HG03135 (cell line): Measurements from ENCODE around the gene AACS.
"Not testable (repeated sequence)": the region's sequence is repeated elsewhere in the genome, so short reads cannot be mapped to it uniquely, and the experiment has no call there.

Experiments used
- ATAC-seq: cut with Tn5 transposase; IDR thresholded peaks from one replicate; pipeline ENCODE4 v1.9.1; 2021; ENCODE audit warnings: mild to moderate bottlenecking, moderate library complexity; ENCODE audit not compliant: unreplicated experiment

The AACS gene

DNA sequence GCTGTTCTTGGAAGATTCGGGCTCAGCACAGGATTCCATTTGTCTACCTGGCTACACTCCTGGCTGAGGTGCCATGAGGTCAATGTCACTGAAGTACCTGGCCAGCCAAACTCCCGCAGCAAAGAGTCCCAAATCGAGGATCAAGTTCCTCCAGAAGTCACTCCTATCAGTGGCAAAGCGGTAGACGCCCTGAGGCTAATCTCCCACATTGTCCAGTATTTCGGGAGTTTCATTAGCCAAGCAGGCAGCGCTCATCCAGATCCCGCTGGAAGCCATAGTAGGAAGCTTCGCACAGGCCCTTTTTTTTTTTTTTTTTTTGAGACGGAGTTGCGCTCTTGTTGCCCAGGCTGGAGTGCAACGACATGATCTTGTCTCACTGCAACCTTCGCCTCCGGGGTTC is 8.9 kb upstream of the AACS start:
- no peak for ATAC-seq

DNA sequence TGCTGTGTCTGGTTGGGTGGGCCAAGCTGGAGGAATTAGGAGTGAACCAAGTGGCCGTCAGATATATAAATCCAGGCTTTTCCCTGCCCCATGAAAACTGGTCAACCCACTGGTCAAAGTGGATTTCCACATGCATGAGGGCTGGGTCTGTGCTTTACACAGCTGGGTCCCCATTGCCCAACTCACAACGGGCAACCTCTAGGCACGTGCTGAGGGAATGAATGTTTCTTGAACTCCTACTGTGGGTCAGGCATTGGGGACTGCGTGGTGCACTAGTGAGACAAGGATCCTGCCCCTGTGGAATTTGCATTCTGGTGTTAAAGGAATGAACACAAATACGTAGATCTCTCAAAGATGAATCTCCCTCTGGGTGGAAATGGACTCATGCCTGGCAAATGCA is 7.5 kb upstream of the AACS start:
- no peak for ATAC-seq

DNA sequence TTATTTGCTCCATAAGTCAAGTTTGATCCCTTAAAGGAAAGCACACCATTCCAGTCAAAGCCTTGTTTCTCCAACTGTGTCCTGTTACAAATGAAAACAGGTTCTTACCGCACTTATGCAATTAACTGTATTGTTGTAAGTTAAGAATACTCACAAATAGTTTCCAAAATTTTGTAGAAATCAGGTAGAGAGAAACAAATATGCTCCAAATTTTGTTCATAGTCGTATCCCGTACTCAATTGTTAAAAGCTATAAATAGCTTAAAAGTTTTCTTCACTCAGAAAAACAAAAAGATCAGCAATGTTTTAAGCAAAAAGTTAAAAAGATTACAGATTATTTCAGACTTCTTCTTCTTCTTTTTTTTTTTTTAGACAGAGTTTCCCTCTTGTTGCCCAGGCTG is 4.0 kb upstream of the AACS start:
- ATAC-seq, result no peak

DNA sequence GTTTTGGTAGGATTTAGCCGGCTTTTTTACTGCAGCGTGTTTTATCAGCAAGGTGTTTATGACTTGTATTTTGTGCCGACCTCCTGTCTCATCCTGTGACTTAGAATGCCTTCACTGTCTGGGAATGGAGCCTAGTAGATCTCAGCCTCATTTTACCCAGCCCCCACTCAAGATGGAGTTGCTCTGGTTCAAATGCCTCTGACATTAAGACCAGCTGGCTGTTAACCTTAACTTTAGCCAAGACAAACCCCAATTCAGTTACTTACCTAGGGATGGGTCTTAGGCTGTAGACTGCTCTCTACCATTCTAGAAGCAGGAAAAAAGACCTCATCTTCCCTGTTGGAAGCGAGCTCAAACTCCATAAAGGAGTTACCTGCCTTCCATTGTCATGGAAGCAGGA is 1.7 kb upstream of the AACS start:
- not testable (repeated sequence) for ATAC-seq

DNA sequence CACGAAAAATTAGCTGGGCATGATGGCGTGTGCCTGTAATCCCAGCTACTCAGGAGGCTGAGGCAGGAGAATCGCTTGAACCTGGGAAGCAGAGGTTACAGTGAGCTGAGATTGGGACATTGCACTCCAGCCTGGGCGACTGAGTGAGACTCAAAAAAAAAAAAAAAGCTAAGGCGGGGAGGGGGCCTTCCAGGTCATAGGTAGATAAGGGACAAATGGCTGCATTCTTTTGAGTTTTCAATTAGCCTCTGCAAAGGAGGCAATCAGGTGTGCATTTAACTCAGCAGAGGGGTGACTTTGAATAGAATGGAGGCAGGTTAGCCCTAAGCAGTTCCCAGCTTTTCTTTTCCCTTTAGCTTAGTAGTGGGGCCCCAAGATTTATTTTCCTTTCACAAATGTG is 743 bp upstream of the AACS start:
- no peak for ATAC-seq

GRCh38 chr12:125065919-125066570 is 810 bp downstream of the AACS start:
- no peak for ATAC-seq

GRCh38 chr12:125068391-125068790 is 3.2 kb downstream of the AACS start:
- ATAC-seq, result no peak

DNA sequence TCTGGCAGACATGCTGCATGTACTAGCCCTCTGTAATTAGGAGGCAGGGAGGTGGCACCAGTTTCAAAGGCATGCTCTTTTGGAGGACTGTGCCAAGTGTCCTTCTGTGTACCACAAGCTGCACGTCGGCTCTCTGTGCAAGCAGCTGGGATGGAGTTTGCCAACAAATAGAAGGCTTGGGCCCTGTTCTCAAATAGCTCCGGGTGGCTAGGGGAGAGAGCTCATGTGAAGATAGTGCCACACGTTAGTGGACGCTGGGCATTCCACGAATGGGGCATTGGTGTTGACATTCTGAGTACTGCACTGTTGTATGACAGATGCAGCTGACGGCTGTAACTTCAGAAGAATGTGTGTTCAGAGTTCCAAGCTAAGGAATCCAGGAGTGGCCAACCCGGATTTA is 4.4 kb downstream of the AACS start:
- ATAC-seq, result no peak

- no peak for ATAC-seq
These were observed 4.9 kb downstream of the AACS start for GRCh38 chr12:125070112-125070511.

- ATAC-seq, result no peak
These were observed 5.6 kb downstream of the AACS start for GRCh38 chr12:125070661-125071390.

- no peak for ATAC-seq
These were observed 6.2 kb downstream of the AACS start for GRCh38 chr12:125071456-125071855.

DNA sequence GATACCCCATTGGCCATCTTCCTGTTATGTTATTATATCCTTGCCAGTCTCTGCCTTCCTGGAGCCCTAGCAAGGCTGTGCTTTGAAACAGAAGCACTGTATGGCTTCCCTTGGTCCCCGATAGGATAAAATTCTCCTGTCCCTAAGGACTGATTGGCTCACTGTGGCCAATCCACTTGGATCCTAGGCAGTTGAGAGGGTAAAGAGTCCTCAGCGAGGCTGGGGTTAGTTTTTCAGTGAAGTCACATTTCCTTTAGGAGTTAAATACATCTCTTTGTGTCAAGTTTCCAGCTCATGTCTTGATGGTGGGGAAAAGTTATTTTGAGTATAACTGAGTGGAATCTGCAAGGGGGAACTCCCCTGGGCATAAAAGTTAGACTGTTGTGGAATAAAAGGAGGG is 7.3 kb downstream of the AACS start:
- ATAC-seq, result no peak

GRCh38 chr12:125074294-125074693 is 9.1 kb downstream of the AACS start:
- not testable (repeated sequence) for ATAC-seq

- ATAC-seq, result no peak
These were observed 10.9 kb downstream of the AACS start for GRCh38 chr12:125076103-125076502.

- ATAC-seq, result no peak
These were observed 13.8 kb downstream of the AACS start for GRCh38 chr12:125079084-125079483.

DNA sequence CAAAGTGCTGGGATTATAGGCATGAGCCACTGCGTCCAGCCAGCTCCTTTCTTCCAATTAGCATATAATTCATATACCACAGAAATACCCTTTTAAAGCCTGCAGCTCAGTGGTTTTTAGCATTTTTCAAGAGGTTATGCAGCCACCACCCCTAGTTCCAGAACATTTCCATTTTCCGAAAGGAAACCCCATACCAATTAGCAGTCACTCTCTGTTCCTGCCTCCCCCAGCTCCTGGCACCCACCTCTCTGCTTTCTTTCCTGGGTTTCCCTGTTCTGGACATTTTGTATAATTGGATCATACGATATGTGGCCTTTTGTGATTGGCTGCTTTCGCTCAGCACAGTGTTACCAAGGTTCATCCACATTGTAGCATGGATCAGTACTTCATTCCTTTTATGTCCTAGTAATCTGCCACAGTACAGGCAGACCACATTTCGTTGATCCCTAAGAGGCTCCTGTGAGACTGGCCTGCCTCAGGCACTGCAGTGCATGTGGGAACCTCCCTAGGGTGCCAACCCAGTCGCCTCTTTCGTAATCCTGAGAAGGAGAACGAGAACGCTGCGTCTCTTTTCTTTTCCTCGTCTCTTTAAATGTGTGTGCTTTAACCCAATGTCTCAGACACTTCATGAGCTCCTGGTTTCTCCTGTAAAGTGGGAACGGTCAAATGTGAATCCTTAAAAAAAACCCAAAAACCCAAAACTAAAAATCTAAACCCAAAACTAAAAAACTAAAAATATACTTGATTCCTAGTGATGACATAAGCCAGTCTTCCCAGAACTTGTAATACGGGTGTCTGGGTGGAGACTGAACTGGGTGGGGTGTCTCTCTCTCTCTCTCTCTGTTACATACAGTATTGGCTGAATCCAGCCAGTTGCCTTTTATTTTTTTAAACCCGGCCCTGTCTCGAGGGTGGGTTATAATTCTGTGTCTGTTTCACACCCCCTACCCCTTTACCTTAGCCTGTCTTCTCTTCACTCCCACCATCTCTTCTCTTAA is 14.7 kb downstream of the AACS start:
- no peak for ATAC-seq

GRCh38 chr12:125081427-125081826 is 16.2 kb downstream of the AACS start:
- ATAC-seq, result no peak

DNA sequence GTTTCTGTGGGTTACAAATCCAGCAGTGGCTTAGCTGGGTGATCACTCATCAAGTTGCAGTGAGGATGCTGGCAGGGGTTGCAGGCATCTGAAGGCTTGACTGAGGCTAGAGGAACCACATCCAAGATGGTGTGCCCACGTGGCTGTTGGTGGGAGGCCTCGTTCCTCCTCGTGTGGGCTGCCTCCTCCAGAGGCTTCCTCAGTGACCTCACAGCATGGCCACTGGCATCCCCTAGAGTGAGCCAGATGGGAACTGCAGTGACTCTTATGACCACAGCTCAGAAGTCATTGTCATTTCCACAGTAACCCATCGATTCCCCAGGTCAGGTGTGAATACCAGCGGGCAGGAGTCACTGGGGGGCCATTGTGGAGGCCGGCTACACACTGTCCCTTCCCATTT is 17.8 kb downstream of the AACS start:
- no peak for ATAC-seq

DNA sequence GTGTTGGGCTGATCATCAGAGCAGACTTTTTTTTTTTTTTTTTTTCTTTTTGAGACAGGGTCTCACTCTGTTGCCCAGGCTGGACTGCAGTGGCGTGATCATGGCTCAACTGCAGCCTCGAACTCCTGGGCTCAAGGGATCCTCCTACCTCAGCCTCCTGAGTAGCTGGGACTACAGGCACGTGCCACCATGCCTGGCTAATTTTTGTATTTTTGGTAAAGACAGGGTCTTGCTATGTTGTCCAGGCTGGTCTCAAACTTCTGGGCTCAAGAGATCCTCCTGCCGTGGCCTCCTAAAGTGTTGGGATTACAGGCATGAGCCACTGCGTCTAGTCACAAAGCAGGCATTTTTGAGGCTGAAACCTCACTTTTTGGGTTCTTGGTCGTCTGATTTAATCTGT is 23.0 kb downstream of the AACS start:
- ATAC-seq, result not testable (repeated sequence)

- ATAC-seq, result no peak
These were observed 23.8 kb downstream of the AACS start for GRCh38 chr12:125089083-125089482.

GRCh38 chr12:125089626-125090025 is 24.4 kb downstream of the AACS start:
- ATAC-seq, result no peak

- no peak for ATAC-seq
These were observed 25.2 kb downstream of the AACS start for GRCh38 chr12:125090437-125090836.
